Measurements from ENCODE around the gene KLF11.

DNA sequence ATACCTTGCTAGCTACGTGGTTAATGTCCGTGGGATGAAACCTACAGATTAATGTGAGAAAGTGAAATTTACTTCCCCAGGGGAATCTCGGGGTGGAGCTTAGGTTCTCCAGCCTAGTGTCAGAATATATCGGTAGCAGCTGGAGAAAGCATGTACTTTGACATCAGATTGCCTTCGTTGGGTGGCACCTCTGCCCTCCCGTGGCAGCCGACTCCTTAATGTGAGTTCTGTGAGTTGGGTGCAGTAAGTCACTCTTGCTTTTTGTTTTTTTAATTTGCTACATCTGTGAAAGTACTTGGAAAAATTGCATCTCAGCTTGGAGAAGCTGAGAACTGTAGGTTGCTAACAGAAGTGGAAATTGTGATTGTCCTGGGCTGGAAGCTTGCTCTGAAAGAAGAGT is 3.6 kb downstream of the KLF11 start:
- TF ChIP-seq, protein P1, sequence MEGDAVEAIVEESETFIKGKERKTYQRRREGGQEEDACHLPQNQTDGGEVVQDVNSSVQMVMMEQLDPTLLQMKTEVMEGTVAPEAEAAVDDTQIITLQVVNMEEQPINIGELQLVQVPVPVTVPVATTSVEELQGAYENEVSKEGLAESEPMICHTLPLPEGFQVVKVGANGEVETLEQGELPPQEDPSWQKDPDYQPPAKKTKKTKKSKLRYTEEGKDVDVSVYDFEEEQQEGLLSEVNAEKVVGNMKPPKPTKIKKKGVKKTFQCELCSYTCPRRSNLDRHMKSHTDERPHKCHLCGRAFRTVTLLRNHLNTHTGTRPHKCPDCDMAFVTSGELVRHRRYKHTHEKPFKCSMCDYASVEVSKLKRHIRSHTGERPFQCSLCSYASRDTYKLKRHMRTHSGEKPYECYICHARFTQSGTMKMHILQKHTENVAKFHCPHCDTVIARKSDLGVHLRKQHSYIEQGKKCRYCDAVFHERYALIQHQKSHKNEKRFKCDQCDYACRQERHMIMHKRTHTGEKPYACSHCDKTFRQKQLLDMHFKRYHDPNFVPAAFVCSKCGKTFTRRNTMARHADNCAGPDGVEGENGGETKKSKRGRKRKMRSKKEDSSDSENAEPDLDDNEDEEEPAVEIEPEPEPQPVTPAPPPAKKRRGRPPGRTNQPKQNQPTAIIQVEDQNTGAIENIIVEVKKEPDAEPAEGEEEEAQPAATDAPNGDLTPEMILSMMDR (conservative IDR thresholded peaks at IDR 0.05; ENCODE audit: low read length) = no peak
- TF ChIP-seq EZH2phosphoT487 (IDR thresholded peaks at IDR 0.05; ENCODE audit: borderline replicate concordance) = no peak

Data from Loucy (cell line).